T-helper 2 cell (primary cell): ENCODE results near the gene EGLN3.

Source experiments
- DNase-seq, 5 experiments: peaks; one replicate each; pipeline versions ENCODE4 v3.0.0 to v3.0.0-alpha.2; 2012 to 2022

EGLN3 gene

DNA sequence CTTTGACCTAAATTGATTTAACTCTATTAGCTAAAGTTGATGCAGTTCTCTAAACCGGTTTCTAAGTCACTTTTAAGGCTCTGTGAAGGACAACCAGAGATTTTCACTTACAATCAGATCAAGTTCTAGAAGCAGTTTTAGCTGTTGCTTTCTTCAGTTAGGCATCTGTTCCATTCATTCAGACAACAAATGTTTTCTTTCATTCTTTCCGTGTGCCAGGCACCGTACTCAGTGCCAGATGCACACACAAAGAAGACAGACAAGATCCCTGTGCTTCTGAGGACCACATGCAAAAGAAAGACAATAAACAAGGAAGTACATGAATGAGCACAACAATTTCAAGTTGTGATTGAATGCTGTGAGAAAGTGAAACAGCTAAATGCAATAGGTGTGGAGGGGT, 11.1 kb upstream of the EGLN3 start:
- DNase-seq: no peak

GRCh38 chr14:33959692-33960151, 8.8 kb upstream of the EGLN3 start:
- peak in 1 of 5 experiments; percentile 20 for DNase-seq

GRCh38 chr14:33958605-33959226, 7.8 kb upstream of the EGLN3 start:
- no peak for DNase-seq

GRCh38 chr14:33957993-33958392, 7.1 kb upstream of the EGLN3 start:
- no peak for DNase-seq

- DNase-seq: no peak
These were observed 6.4 kb upstream of the EGLN3 start for GRCh38 chr14:33957299-33957698.

DNA sequence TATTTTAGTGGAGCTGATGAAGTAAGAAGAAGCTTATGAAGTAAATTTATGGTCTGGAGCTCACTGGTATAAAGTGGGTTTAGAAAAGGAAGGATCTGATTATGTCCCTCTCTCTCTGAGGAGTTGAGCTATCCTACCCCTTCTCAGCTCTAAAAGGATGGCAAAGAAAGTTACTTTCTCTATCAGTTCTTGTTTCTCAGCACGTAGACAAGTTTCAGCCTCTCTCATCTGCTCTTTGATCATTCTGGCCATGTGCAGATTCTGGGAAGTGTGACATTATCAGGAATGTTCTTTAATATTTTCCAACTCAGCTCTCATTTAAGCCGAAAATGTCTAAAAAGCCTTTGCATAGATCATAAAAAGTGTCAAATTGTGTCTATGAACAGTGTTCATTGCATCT, 5.8 kb upstream of the EGLN3 start:
- DNase-seq: no peak

DNA sequence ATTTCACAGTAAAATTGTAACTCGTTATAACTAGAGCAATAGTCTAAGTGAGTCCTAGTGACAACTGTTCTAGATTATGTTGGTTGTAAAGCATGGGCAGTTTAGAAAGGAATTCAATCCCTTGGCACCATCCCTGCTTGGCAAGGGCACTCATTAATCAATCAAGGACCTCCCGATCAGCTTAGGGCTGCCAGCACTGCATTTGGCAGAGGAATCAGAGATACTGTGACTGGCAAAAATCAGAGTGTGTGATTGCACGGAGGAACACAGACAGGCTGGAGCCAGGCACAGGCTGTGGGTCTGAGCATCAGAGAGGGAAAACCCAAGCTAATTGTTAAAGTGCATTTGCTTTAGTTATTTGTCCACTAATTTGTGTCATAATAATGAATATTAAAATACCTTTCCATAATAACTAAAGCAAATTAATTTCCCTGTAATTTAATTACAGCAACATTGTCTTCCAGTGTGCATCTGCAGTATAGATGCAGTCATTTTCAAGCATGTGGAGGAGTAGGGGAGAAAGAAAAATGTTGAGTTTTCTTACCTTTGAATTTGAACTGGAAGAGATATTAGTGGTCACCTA, 3.2 kb upstream of the EGLN3 start:
- DNase-seq: no peak

DNA sequence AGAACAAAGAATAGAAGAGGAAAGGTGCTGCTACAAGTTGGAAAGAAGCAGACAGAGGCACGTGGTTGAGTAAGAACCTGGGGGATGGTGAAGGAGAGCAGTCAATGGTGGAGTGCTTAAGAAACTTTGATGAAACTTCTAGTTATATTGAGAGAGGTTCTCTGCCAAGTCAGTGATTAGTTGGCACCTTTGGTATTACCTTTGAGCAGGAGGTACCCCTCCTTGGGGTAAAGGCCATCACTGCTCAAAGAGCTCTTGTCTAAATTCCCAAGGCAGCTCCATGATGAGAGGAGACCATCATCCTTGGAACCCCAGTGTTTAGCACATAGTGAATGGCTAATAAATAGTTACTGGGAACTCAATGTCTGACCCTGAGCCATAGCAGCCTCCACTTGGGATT, 1.7 kb upstream of the EGLN3 start:
- no peak for DNase-seq

- DNase-seq: peak in 1 of 5 experiments; percentile 9
These were observed 438 bp upstream of the EGLN3 start for GRCh38 chr14:33951183-33951840.

DNA sequence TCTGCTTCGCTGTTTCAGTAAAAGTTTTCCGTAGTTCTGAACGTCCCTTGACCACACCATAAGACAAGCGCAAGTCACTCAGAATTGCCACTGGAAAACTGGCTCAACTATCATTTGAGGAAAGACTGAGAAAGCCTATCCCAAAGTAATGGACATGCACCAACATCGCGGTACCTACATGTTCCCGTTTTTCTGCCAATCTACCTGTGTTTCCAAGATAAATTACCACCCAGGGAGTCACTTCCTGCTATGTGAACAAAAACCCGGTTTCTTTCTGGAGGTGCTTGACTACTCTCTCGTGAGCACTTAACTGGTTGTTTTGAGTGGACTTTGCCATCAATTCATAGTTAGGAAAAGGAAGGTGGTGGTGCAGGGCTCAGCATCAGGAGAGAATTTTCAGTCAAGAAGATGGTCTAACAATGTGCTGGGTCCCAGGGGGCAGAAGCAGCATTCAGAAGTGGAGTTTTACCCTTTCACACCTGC, 1.4 kb downstream of the EGLN3 start:
- no peak for DNase-seq

- DNase-seq: no peak
These were observed 1.9 kb downstream of the EGLN3 start for GRCh38 chr14:33948869-33949408.

DNA sequence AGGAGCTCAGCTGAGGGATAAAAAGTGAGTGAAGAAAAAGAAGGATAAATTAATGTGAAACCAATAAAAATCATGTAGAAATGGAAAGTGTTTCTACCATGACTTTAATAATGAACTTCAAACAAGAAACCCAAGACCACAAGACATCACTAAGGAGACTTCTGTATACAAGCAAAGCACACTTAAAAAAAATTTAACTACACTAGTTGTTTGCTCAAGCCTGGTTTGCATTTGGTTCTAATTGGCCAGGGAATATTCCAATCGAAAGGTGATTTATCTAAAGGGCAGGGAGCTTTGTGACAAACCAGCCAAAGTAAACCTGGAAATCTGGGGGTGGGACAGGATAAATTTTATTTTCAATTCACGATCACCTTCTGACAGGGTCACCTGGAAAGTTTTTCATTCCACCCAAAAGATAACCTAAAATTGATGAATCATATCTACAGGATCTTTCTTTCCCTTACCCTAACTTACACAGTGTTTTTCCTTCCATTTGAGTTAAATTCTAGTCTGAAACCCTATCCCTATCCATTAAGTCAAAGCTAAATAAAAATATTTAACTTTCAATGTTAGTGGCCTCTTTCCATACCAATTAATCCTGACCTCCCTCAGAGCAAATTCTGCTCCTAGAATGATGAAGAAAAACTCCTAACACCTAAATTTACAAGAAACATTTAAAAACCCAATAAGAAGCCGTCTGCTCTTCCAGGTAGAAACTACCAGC, 2.6 kb downstream of the EGLN3 start:
- DNase-seq: peak in 1 of 5 experiments; percentile 26

- peak in 1 of 5 experiments; percentile 57 for DNase-seq
These were observed 4.0 kb downstream of the EGLN3 start for GRCh38 chr14:33946679-33947476.

DNA sequence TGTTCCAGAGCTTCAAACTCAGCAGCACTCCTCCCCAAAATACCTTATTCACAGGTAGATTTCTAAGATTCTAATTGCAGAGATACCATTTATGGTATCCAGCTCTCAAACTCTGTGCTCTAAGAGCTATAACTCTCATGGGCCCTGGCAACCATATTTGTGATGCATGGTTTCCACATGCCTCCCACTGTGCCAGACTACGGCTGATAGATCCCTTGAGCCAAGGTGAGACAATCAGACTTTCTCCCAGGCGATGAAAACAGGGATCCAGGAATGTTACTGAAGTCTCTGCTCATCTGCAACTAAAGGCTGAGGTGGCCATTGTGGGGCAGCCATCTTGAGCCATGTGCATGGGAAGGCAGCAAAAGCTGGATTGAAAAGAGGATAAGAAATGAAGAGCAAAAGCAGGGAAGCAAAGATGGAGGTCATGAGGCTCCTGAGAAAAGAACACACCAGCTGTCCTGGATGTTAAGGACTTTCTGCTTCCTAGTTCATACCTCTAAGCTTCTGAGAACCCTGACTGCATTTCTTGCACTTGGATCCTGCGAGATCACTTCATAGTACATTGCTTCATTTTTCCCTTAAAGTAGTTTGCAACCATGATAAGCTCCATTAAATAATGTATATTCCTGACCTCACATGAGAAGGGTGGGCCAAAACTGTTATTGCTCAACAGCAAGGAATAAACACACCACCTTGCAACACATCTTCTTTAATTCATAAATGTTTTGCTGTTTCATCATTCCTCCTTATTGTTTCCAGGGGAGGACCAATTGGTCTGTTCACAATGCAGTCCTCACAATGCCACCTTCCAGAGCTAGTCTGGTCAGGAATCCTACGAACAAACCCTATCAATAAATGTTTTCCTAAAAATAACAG, 5.4 kb downstream of the EGLN3 start:
- DNase-seq: no peak

DNA sequence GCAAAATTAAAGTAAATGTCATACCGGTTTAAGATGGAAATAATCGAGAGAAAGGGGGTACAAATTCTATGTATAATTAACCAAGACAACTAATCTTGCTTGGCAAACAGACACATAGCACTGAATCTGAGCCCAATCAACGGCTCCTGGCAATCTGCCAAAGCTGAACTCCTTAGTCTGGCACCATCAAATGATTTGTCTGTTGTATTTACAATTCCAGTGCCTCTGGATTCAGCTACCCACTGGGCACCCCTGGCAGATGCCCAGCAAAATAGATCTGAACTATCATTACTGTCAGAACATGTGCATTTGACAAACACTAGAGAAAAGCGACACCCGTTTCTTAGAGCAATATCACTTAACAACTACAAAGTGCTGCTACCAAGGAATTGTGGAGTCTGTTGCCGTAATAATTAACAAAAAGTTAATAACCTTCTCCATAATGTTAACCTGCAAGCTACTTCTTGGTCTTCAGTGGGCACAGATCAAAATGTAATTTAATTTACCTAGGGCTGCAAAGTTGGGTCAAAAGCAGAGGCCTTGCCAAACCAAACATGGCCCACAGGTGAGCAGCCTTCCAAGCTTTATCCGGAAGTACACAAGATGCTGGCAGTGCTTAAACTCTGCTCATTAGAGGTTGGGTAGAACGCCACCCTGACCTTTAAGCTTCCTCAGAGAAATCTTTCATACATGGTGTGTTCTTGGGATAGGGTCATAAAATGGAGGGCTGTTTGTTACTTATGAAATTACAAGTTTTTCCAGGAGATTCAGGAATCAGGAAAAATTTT, 7.6 kb downstream of the EGLN3 start:
- DNase-seq: no peak

DNA sequence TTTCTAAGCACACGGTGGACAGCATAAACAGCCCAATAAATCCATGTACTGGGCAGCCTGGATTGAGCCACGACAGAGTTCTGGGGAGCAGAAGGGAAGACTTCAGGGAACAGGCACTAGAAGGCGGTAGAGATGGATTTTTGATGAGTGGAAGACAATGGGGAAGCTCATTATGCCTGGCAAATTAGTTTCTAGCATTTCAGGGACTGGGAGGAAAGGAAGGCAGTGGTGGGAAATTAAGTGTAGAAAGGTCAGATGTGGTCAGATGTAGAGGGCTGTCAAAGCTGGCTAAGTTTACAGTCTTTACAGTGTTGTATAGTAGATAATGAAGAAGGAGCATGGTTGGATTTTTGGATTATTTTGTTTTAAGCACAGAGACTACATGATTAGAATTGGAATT, 9.2 kb downstream of the EGLN3 start:
- no peak for DNase-seq

DNA sequence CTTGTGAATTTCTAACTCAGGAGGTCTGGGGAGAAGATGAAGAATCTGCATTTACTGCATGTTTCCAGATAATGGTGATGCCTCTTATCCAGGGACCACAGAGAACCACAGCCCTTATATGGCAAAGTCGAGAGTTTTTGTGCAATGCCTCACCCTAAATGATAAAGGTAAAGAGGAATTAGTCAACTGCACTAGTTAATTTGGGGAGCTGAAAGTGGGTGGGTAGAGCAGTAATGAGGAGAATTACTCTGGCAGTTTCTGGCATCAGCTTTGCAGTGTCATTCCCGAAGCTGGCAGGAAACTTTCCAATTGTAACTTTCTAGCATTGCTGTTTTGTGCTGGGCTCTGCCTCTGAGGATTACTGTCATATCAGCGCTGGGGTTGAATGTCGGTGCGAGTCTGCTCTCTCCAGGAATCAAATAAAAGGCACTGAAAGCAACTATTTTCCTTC, 10.3 kb downstream of the EGLN3 start:
- DNase-seq: no peak

DNA sequence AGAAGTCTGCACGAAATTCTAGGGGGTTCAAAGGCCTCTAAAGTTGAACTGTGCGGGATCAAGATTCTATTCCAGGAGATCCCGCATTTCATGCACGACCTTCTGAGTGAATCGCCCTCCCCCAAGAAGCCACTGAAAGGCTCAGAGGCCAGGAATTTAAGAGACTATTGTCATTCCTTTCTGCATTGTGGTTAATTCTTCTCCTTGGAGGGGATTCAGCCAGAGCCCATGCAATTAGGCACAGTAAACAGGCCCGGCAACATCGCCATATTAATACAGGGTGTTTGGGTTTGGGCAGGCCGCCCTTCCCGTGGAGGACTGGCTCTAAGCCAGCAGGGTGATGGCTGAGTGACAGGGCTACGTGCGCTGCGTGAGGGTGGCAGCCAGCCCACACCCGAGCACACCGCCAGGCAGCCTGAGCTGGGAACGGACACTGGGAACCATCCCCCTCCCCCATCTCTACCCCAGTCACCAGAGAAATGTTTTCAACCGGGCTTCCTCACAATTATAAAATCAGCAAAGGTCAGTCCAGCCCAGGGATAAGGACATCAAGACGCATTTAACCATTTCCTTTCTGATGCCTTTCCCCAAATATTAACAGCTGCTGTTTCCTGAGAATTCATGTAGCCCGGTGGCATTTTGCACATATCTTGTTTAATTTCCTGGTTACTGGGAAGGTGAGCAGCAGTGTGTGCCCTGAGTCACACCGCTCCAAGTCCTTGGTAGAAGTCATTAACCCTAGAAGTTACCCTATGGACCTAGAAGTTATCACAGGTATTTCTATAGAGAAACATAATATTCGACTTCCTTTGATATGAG, 12.5 kb downstream of the EGLN3 start:
- DNase-seq: no peak

GRCh38 chr14:33936391-33936790, 14.5 kb downstream of the EGLN3 start:
- DNase-seq: no peak
